Myocyte (in vitro differentiated cells): ENCODE data around the gene ROR2. TPM values are rescaled to one million over a fixed set of nuclear protein-coding genes. Genes with fewer than 3 reads are reported as not detected.

Experiments used
- DNase-seq: peaks from one replicate; pipeline ENCODE4 v3.0.0-alpha.2; 2012; ENCODE audit warnings: low read depth
- total RNA-seq: library from RNA; depleted of rRNA; stranded (reverse); fragments of >200 nt; gene quantifications from 2 replicates; pipeline ENCODE4 v1.2.3, GENCODE V29; 2014

ROR2 gene
- total RNA-seq, 1 donor from 2014 or later, result 0.05 TPM

- DNase-seq, result no peak
Measured at GRCh38 chr9:91778031-91778430, 172.0 kb downstream of the ROR2 start.

- DNase-seq, result peak; percentile 21
Measured at GRCh38 chr9:91777292-91777830, 172.7 kb downstream of the ROR2 start.

GRCh38 chr9:91776409-91777291 is 173.4 kb downstream of the ROR2 start:
- no peak for DNase-seq

- DNase-seq, result no peak
Measured at GRCh38 chr9:91775708-91776028, 174.4 kb downstream of the ROR2 start.

GRCh38 chr9:91775011-91775707 is 174.9 kb downstream of the ROR2 start:
- peak; percentile 53 for DNase-seq

GRCh38 chr9:91773156-91773555 is 176.9 kb downstream of the ROR2 start:
- DNase-seq, result no peak

GRCh38 chr9:91771864-91772263 is 178.2 kb downstream of the ROR2 start:
- no peak for DNase-seq

- DNase-seq, result peak; percentile 82
Measured at GRCh38 chr9:91771027-91771426, 179.0 kb downstream of the ROR2 start.

GRCh38 chr9:91770229-91770628 is 179.8 kb downstream of the ROR2 start:
- DNase-seq, result no peak

GRCh38 chr9:91768977-91769916 is 180.8 kb downstream of the ROR2 start:
- no peak for DNase-seq

- no peak for DNase-seq
Measured at GRCh38 chr9:91768507-91768906, 181.5 kb downstream of the ROR2 start.

GRCh38 chr9:91766315-91767069 is 183.5 kb downstream of the ROR2 start:
- no peak for DNase-seq

- no peak for DNase-seq
Measured at GRCh38 chr9:91765296-91765695, 184.7 kb downstream of the ROR2 start.

- no peak for DNase-seq
Measured at GRCh38 chr9:91764661-91765060, 185.4 kb downstream of the ROR2 start.

- no peak for DNase-seq
Measured at GRCh38 chr9:91761362-91761761, 188.7 kb downstream of the ROR2 start.

GRCh38 chr9:91760906-91761305 is 189.1 kb downstream of the ROR2 start:
- DNase-seq, result no peak

- peak; percentile 47 for DNase-seq
Measured at GRCh38 chr9:91758491-91758981, 191.5 kb downstream of the ROR2 start.

- no peak for DNase-seq
Measured at GRCh38 chr9:91757782-91758181, 192.2 kb downstream of the ROR2 start.

GRCh38 chr9:91756510-91756780 is 193.6 kb downstream of the ROR2 start:
- no peak for DNase-seq

GRCh38 chr9:91755761-91756509 is 194.1 kb downstream of the ROR2 start:
- no peak for DNase-seq
